Stomach (tissue), 9 donors: ENCODE results near the gene IFNLR1. TPM values are rescaled to one million over a fixed set of nuclear protein-coding genes. Genes with fewer than 3 reads are reported as not detected.

Experiments used
- DNase-seq, 2 donors: peaks; one replicate each; pipeline versions ENCODE4 v3.0.0 to v3.0.0-alpha.2; 2013 to 2019
- H3K27ac ChIP-seq, 5 donors: fragments of 200-600 bp in 4 of 5; sonication (generic) in 4 of 5; one replicate each; pipeline ENCODE4 v1.5.1; 2013 to 2019; ENCODE audit warnings: mild to moderate bottlenecking in 1 of 5, moderate library complexity in 1 of 5
- H3K27me3 ChIP-seq, 3 donors: fragments of 200-600 bp; sonication (generic); one replicate each; pipeline ENCODE4 v1.5.1; 2017 to 2019; ENCODE audit warnings: mixed run types in 1 of 3
- H3K36me3 ChIP-seq, 4 donors: fragments of 200-600 bp; sonication (generic); 1 replicate in 3 of 4; 2 replicates in 1 of 4; pipeline ENCODE4 v1.5.1; 2016 to 2019
- H3K4me1 ChIP-seq, 4 donors: fragments of 200-600 bp; sonication (generic); one replicate each; pipeline ENCODE4 v1.5.1; 2016 to 2019
- H3K4me3 ChIP-seq, 4 donors: fragments of 200-600 bp; sonication (generic) in 3 of 4; one replicate each; pipeline ENCODE4 v1.5.1; 2016 to 2019; ENCODE audit warnings: mild to moderate bottlenecking in 1 of 4
- H3K9me3 ChIP-seq, 4 donors: fragments of 200-600 bp; sonication (generic); one replicate each; pipeline ENCODE4 v1.5.1; 2016 to 2019
- CTCF ChIP-seq, 7 experiments: fragments of 450-650 bp in 4 of 7; fragments of 200-600 bp in 3 of 7; sonication (generic) in 3 of 7; IDR thresholded peaks; one replicate each; pipeline ENCODE4 v1.5.1; 2016 to 2019; ENCODE audit warnings: antibody characterized with exemption in 7 of 7, control low read depth in 2 of 7, mild to moderate bottlenecking in 1 of 7
- EP300 ChIP-seq: sonication (generic); formaldehyde crosslinking; IDR thresholded peaks from one replicate; pipeline ENCODE4 v1.6.1; 2017; ENCODE audit warnings: antibody characterized with exemption
- POLR2A ChIP-seq, 4 donors: fragments of 450-650 bp; IDR thresholded peaks; one replicate each; pipeline ENCODE4 v1.6.1; 2016; ENCODE audit warnings: antibody characterized with exemption in 4 of 4, control low read depth in 2 of 4, mild to moderate bottlenecking in 1 of 4, moderate library complexity in 1 of 4
- POLR2AphosphoS5 ChIP-seq, 3 donors: sonication (generic); formaldehyde crosslinking; IDR thresholded peaks; one replicate each; pipeline ENCODE4 v1.6.1; 2016; ENCODE audit warnings: antibody characterized with exemption in 3 of 3
- WGBS, 5 donors: extraction: QIAGEN DNeasy Blood & Tissue Kit in 3 of 5; methylation state at CpG; one replicate each; pipeline versions ENCODE4 v1.1.5 to v1.1.7; 2013 to 2018; 5-methylcytosine and 5-hydroxymethylcytosine counted together
- intact Hi-C: fragments of 100-400 bp; cut with DNase I; formaldehyde crosslinking; loops from one replicate; pipeline ENCODE4 v1.15.1; 2023; ENCODE audit warnings: low total_unique reads
- polyA plus RNA-seq, 3 donors: library from polyadenylated mRNA; stranded (reverse); fragments of 200-250 nt; gene quantifications; one replicate each; pipeline ENCODE4 v1.2.3, GENCODE V29; 2013
- total RNA-seq, 5 donors: library from RNA; depleted of rRNA; stranded (reverse); fragments of >200 nt; gene quantifications; one replicate each; pipeline versions ENCODE4 v1.1.0 to v1.2.3, GENCODE V29; 2014 to 2016
- donor health status: healthy with polysubstance abuse.
- donor health status: Bipolar disorder and iron deficiency.
- donor health status: healthy.

IFNLR1 gene
- total and polyA plus RNA-seq, 8 donors: 0.31 to 6.1 (median 1.1) TPM; not detected in 1

GRCh38 chr1:24195874-24196273 is 8.8 kb upstream of the IFNLR1 start:
- TF ChIP-seq CTCF (IDR thresholded peaks at IDR 0.05) (no peak), EP300 (no peak), POLR2AphosphoS5 (IDR thresholded peaks at IDR 0.05) (no peak), POLR2A (IDR thresholded peaks at IDR 0.05) (no peak)
- Histone ChIP-seq H3K27ac (no peak overlapping the region), H3K4me1 (peaks cover 3 to 26% (median 7%) of the 10 kb centered on the region in 4 donors), H3K36me3 (no peaks in the 10 kb centered on the region), H3K4me3 (no peak overlapping the region), H3K27me3 (peaks cover 0 to 5% (median 0%) of the 10 kb centered on the region in 3 donors), H3K9me3 (no peaks in the 10 kb centered on the region)
- WGBS, 5 donors: 72 to 91% (median 84%) methylated on average over 9 to 22 of the region's 22 CpGs
- DNase-seq: no peak
- intact Hi-C loops: no loop called here

GRCh38 chr1:24195136-24195535 is 8.0 kb upstream of the IFNLR1 start:
- Histone ChIP-seq H3K4me3 (no peak overlapping the region), H3K27me3 (peaks cover 0 to 5% (median 0%) of the 10 kb centered on the region in 3 donors), H3K9me3 (no peaks in the 10 kb centered on the region), H3K4me1 (peaks cover 3 to 33% (median 7%) of the 10 kb centered on the region in 4 donors), H3K27ac (no peak overlapping the region), H3K36me3 (no peaks in the 10 kb centered on the region)
- 52 to 77% (median 68%) methylated on average over 2 of the region's 2 CpGs for WGBS, 5 donors
- TF ChIP-seq POLR2A (IDR thresholded peaks at IDR 0.05) (no peak), CTCF (IDR thresholded peaks at IDR 0.05) (no peak), POLR2AphosphoS5 (IDR thresholded peaks at IDR 0.05) (no peak), EP300 (no peak)
- intact Hi-C loops: no loop called here
- DNase-seq: no peak

DNA sequence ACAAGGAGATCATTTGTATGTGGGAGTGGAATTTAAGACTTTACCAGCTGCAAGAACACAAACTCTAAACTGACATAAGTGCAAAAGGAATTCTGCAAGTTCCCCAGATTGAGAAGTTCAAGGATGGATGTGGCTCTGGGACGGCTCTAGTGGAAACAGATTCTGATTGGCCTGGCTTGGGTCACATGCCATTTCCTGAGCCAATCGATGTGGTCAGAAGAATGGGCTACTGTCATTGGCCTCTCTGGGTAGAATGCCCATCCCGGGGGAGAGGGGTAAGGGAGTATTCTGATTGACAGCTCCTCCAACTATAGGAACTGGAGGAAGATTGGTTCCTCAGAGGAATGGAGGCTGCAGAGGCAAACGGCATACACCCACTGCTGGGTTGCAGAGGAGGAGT is 6.0 kb upstream of the IFNLR1 start:
- Histone ChIP-seq H3K36me3 (no peaks in the 10 kb centered on the region), H3K4me3 (no peak overlapping the region), H3K9me3 (no peaks in the 10 kb centered on the region), H3K27me3 (no peaks in the 10 kb centered on the region), H3K4me1 (peaks cover under 1 to 40% (median 5%) of the 10 kb centered on the region in 4 donors), H3K27ac (no peak overlapping the region)
- no peak for TF ChIP-seq POLR2AphosphoS5 (IDR thresholded peaks at IDR 0.05)
- TF ChIP-seq EP300: no peak
- TF ChIP-seq CTCF (IDR thresholded peaks at IDR 0.05): no peak
- no peak for TF ChIP-seq POLR2A (IDR thresholded peaks at IDR 0.05)
- DNase-seq: no peak
- intact Hi-C loops: no loop called here
- 63 to 77% (median 68%) methylated on average over 4 of the region's 4 CpGs for WGBS, 5 donors

DNA sequence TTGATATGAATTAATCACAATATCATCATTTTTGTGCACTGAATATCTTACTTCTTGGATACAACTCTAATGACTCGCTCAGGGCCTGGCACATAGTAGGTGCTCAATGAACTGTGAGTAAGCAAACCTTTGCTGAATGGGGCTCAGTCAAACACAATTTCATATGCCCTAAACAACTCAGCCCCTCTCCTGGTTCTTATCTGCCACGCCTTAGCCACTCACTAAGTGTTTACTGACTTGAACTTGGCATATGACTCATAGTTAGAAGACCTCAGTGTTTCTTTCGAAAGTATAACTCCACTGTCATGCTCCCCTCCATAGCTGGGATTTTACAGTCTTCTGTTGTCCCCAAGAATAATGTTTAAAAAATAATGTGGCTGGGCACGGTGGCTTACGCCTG is 4.8 kb upstream of the IFNLR1 start:
- DNase-seq: peak in 1 of 2 donors; percentile 79
- Histone ChIP-seq H3K4me3 (no peak overlapping the region), H3K4me1 (peaks cover 7 to 45% (median 12%) of the 10 kb centered on the region in 4 donors), H3K27me3 (peaks cover 0 to 11% (median 9%) of the 10 kb centered on the region in 3 donors), H3K27ac (peak overlapping the region in 2 of 5 donors; percentile 44 to 45), H3K36me3 (no peaks in the 10 kb centered on the region), H3K9me3 (no peaks in the 10 kb centered on the region)
- intact Hi-C loops: no loop called here
- WGBS, 5 donors: 36 to 72% (median 49%) methylated on average over 5 of the region's 5 CpGs
- TF ChIP-seq EP300: no peak
- peak in 2 of 3 donors; percentile 7 to 56 for TF ChIP-seq POLR2AphosphoS5 (IDR thresholded peaks at IDR 0.05)

- H3K36me3 ChIP-seq: no peaks in the 10 kb centered on the region
- H3K4me3 ChIP-seq: no peak overlapping the region
- DNase-seq: no peak
- intact Hi-C loops: no loop called here
- peaks cover 0 to 15% (median 10%) of the 10 kb centered on the region in 3 donors for H3K27me3 ChIP-seq
- peak overlapping the region in 2 of 5 donors; percentile 39 to 53 for H3K27ac ChIP-seq
- no peak for TF ChIP-seq EP300
- TF ChIP-seq POLR2A (IDR thresholded peaks at IDR 0.05): no peak
- TF ChIP-seq POLR2AphosphoS5 (IDR thresholded peaks at IDR 0.05): no peak
- TF ChIP-seq CTCF (IDR thresholded peaks at IDR 0.05): no peak
- no peaks in the 10 kb centered on the region for H3K9me3 ChIP-seq
- H3K4me1 ChIP-seq: peaks cover 11 to 53% (median 20%) of the 10 kb centered on the region in 4 donors
- 86 to 91% (median 88%) methylated on average over 3 of the region's 3 CpGs for WGBS, 5 donors
Observed at GRCh38 chr1:24190983-24191461, 3.9 kb upstream of the IFNLR1 start.
